ENCODE results near the gene SLC6A5.

- no peak for TF ChIP-seq POLR2A (IDR thresholded peaks at IDR 0.05; ENCODE audit: low read length)
- TF ChIP-seq GATA1 (IDR thresholded peaks at IDR 0.05; ENCODE audit: low read depth, low read length): no peak
These were observed 69.7 kb downstream of the SLC6A5 start, which contains the start of gene NELL1 for GRCh38 chr11:20668844-20669819.

Data from erythroblast (primary cell).